Nephron progenitor cell (in vitro differentiated cells): ENCODE results near the gene PQBP1.
"Not testable (repeated sequence)": the region's sequence is repeated elsewhere in the genome, so short reads cannot be mapped to it uniquely, and the experiment has no call there.

Experiments used
- DNase-seq: peaks from one replicate; pipeline ENCODE4 v3.0.0; 2021
- H3K27ac Mint-ChIP-seq: 2 replicates; pipeline ENCODE4 v1.8.0; 2021; ENCODE audit warnings: mild to moderate bottlenecking, moderate library complexity, mixed read lengths
- H3K27me3 Mint-ChIP-seq: 2 replicates; pipeline ENCODE4 v1.8.0; 2021; ENCODE audit warnings: mild to moderate bottlenecking, low read depth, mixed read lengths; ENCODE audit not compliant: poor library complexity
- H3K36me3 Mint-ChIP-seq: 2 replicates; pipeline ENCODE4 v1.8.0; 2021; ENCODE audit warnings: low read depth, mixed read lengths
- H3K4me1 Mint-ChIP-seq: 2 replicates; pipeline ENCODE4 v1.8.0; 2021; ENCODE audit warnings: mixed read lengths
- H3K4me3 Mint-ChIP-seq: 2 replicates; pipeline ENCODE4 v1.8.0; 2021; ENCODE audit warnings: mild to moderate bottlenecking, moderate library complexity, mixed read lengths
- H3K9me3 Mint-ChIP-seq: 2 replicates; pipeline ENCODE4 v1.8.0; 2021; ENCODE audit warnings: mild to moderate bottlenecking, moderate library complexity, mixed read lengths
- TF ChIP-seq, protein P1 (sequence below): fragments of 200-600 bp; sonication (generic); IDR thresholded peaks from 2 replicates; pipeline ENCODE4 v1.5.0; 2021; ENCODE audit warnings: antibody characterized with exemption

The PQBP1 gene

DNA sequence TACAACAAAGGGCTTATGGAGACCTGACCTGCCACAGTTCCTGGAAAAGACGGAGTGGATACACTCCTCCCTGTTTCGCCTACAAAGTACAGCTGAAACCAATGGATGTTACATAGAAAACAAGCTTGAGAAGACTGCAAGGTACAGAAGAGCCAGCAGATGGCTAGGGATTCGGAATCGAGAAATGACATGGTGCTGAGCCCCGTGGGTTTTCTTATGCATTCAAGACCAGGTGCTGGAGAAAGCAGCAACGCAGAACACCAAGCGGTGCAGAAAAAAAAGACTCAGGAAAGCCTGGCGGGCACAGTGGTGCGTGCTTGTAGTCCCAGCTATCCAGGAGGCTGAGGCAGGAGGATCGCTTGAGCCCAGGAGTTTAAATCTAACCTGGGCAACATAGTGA is 14.0 kb upstream of the PQBP1 start:
- Mint-ChIP-seq H3K4me3 (no peak overlapping the region), H3K36me3 (no peaks in the 10 kb centered on the region), H3K4me1 (no peaks in the 10 kb centered on the region), H3K27ac (no peak overlapping the region), H3K27me3 (peaks cover 19% of the 10 kb centered on the region), H3K9me3 (peaks cover 38% of the 10 kb centered on the region)
- DNase-seq, result no peak
- TF ChIP-seq, protein P1, sequence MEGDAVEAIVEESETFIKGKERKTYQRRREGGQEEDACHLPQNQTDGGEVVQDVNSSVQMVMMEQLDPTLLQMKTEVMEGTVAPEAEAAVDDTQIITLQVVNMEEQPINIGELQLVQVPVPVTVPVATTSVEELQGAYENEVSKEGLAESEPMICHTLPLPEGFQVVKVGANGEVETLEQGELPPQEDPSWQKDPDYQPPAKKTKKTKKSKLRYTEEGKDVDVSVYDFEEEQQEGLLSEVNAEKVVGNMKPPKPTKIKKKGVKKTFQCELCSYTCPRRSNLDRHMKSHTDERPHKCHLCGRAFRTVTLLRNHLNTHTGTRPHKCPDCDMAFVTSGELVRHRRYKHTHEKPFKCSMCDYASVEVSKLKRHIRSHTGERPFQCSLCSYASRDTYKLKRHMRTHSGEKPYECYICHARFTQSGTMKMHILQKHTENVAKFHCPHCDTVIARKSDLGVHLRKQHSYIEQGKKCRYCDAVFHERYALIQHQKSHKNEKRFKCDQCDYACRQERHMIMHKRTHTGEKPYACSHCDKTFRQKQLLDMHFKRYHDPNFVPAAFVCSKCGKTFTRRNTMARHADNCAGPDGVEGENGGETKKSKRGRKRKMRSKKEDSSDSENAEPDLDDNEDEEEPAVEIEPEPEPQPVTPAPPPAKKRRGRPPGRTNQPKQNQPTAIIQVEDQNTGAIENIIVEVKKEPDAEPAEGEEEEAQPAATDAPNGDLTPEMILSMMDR, result no peak

DNA sequence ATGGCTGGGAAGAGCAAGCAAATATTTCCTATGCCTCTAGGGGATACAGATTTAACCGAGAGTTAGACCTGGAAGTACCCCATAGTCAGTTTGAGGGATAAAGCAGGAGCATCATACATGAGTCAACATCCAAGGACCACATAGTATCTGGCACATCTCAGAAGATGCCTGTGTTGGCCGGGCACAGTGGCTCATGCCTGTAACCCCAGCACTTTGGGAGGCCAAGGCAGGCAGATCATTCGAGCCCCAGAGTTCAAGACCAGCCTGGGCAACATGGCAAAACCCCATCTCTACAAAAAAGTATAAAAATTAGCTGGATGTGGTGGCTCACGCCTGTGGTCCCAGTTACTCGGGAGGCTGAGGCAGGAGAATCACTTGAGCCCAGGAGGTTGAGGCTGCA is 11.1 kb upstream of the PQBP1 start:
- Mint-ChIP-seq H3K27me3 (peaks cover 22% of the 10 kb centered on the region), H3K4me1 (peaks cover 17% of the 10 kb centered on the region), H3K9me3 (peaks cover 52% of the 10 kb centered on the region)
- not testable (repeated sequence) for DNase-seq, H3K4me3 Mint-ChIP-seq, H3K27ac Mint-ChIP-seq, H3K36me3 Mint-ChIP-seq

GRCh38 chrX:48890296-48890925 is 7.3 kb upstream of the PQBP1 start:
- H3K36me3 Mint-ChIP-seq, result peaks cover 12% of the 10 kb centered on the region
- H3K27ac Mint-ChIP-seq, result no peak overlapping the region
- H3K9me3 Mint-ChIP-seq, result peaks cover 48% of the 10 kb centered on the region
- TF ChIP-seq, protein P1, result no peak
- peaks cover 29% of the 10 kb centered on the region for H3K4me1 Mint-ChIP-seq
- peak overlapping the region; percentile 83 for H3K4me3 Mint-ChIP-seq
- DNase-seq, result no peak
- H3K27me3 Mint-ChIP-seq, result peaks cover 14% of the 10 kb centered on the region

GRCh38 chrX:48890934-48891401 is 6.8 kb upstream of the PQBP1 start:
- Mint-ChIP-seq H3K4me1 (peaks cover 33% of the 10 kb centered on the region), H3K27ac (no peak overlapping the region), H3K27me3 (peaks cover 14% of the 10 kb centered on the region), H3K9me3 (peaks cover 50% of the 10 kb centered on the region), H3K36me3 (peaks cover 14% of the 10 kb centered on the region), H3K4me3 (peak overlapping the region; percentile 83)
- peak; percentile 23 for DNase-seq
- TF ChIP-seq, protein P1, result no peak

DNA sequence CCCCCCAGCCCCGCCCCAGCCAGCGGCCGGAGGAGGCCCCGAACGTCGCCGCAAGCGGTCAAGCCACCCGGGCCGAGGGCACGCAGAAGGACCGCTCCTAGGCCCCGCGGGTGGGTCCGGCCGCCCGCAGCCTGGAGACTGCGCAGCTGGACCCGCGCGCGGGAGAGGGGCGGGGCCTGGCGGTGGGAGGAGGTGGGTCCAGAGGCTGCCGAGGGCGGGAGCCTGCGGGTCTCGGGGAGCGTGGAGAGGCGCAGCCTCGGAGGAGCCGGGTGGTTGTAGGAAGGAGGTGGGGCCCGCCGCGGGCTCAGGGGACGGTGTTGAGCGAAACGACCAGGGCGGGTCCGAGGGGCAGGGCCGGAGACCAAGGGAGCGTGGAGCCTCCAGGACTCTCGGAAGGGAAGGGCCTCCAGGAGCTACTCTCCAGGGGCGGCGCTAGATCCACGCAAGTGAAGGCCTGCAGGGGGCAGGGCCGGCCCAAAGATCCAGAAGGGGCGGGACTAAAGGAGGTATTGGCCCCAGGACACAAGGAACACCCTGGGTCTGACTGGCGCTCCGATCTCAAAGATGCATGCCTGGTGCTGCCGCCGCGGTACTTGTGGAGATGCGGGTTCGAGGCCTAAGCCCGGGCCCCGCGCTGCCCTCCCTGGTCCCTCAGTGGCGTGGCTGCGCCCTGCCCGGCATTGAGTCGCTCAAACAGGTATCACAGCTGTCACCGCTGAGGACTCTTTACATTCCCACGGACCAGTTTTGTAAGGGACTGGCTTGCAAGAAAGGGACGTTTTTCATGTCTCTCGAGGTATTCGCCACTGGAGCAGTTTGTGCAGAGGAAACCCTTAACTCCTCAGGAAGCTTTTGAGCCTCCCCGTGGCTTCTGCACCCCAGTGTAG is 6.1 kb upstream of the PQBP1 start:
- TF ChIP-seq, protein P1, result peak; percentile 39
- peak overlapping the region; percentile 75 for H3K4me3 Mint-ChIP-seq
- H3K9me3 Mint-ChIP-seq, result peaks cover 48% of the 10 kb centered on the region
- peaks cover 14% of the 10 kb centered on the region for H3K27me3 Mint-ChIP-seq
- H3K27ac Mint-ChIP-seq, result no peak overlapping the region
- DNase-seq, result peak; percentile 81
- peaks cover 14% of the 10 kb centered on the region for H3K36me3 Mint-ChIP-seq
- H3K4me1 Mint-ChIP-seq, result peaks cover 38% of the 10 kb centered on the region

DNA sequence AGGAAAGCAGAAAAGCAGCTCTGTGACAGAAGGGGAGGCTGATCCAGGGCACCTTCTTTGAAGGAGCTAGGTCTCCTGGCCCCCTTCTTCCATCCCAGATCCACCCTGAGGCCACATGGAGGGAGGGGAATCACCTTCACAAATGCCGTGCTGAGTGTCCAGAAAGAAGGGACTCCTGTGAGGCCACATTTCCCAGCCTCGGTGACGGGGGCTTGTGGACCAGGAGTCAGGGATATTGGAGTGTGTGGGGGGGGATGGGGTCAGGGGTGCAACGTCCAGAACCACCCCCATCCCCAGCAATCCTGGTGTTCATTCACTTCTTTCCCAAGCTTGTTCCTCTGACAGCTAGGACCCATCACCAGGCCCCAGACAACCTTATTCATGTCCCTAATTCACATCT is 4.8 kb upstream of the PQBP1 start:
- H3K27me3 Mint-ChIP-seq, result peaks cover 13% of the 10 kb centered on the region

More for the DNA sequence above, 4.8 kb upstream of the PQBP1 start:
- no peak overlapping the region for H3K27ac Mint-ChIP-seq
- peak overlapping the region; percentile 75 for H3K4me3 Mint-ChIP-seq
- TF ChIP-seq, protein P1, result no peak
- peaks cover 14% of the 10 kb centered on the region for H3K36me3 Mint-ChIP-seq
- H3K9me3 Mint-ChIP-seq, result peaks cover 42% of the 10 kb centered on the region
- peaks cover 43% of the 10 kb centered on the region for H3K4me1 Mint-ChIP-seq
- DNase-seq, result no peak
